Gastrocnemius medialis (tissue), 4 donors: ENCODE data around the gene SUGCT.

ENCODE experiments used
- CTCF ChIP-seq, 5 experiments: fragments of 450-650 bp in 3 of 5; fragments of 200-600 bp in 2 of 5; sonication (generic) in 2 of 5; IDR thresholded peaks in 4 of 5; conservative IDR thresholded peaks in 1 of 5; 1 replicate in 4 of 5; 2 replicates in 1 of 5; pipeline ENCODE4 v1.5.1; 2016 to 2019; ENCODE audit warnings: antibody characterized with exemption in 5 of 5, mild to moderate bottlenecking in 3 of 5, moderate library complexity in 3 of 5
- POLR2A ChIP-seq, 2 donors: fragments of 450-650 bp; IDR thresholded peaks; one replicate each; pipeline ENCODE4 v1.6.1; 2017; ENCODE audit warnings: antibody characterized with exemption in 2 of 2, mild to moderate bottlenecking in 2 of 2, moderate library complexity in 2 of 2

GRCh38 chr7:40332516-40332915 lies 197.7 kb downstream of the SUGCT start:
- TF ChIP-seq POLR2A (IDR thresholded peaks at IDR 0.05) (no peak), CTCF (IDR thresholded peaks at IDR 0.05 in 4 of 5, conservative IDR thresholded peaks at IDR 0.05 in 1 of 5) (no peak)
